ENCODE data around the gene GALNT1.

GALNT1 gene

DNA sequence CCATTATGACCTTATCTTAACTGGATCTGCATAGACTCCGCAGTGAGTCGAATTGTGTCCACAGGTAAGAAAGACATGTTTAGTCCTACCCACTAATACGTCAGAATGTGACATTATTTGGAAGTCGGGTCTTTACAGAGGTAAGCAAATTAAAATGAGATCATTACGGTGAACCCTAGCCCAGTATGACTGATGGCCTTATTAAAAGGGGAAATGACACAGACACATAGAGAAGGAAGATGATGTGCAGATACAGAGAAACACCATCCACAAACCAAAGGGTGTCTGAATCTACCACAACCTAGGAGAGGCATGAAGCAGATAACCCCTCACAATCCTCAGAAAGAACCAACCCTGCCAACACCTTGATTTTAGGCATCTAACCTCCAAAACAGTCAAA, 135.6 kb downstream of the GALNT1 start:
- DNase-seq (ENCODE audit: low read depth): no peak
- no peak overlapping the region for H3K4me3 ChIP-seq (ENCODE audit: low read depth, low read length)
- TF ChIP-seq MYC (IDR thresholded peaks at IDR 0.05; ENCODE audit: low read depth, low read length): no peak
- TF ChIP-seq, protein P1, sequence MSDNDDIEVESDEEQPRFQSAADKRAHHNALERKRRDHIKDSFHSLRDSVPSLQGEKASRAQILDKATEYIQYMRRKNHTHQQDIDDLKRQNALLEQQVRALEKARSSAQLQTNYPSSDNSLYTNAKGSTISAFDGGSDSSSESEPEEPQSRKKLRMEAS (IDR thresholded peaks at IDR 0.05; ENCODE audit: low read depth, low read length): no peak
- TF ChIP-seq, protein P2, sequence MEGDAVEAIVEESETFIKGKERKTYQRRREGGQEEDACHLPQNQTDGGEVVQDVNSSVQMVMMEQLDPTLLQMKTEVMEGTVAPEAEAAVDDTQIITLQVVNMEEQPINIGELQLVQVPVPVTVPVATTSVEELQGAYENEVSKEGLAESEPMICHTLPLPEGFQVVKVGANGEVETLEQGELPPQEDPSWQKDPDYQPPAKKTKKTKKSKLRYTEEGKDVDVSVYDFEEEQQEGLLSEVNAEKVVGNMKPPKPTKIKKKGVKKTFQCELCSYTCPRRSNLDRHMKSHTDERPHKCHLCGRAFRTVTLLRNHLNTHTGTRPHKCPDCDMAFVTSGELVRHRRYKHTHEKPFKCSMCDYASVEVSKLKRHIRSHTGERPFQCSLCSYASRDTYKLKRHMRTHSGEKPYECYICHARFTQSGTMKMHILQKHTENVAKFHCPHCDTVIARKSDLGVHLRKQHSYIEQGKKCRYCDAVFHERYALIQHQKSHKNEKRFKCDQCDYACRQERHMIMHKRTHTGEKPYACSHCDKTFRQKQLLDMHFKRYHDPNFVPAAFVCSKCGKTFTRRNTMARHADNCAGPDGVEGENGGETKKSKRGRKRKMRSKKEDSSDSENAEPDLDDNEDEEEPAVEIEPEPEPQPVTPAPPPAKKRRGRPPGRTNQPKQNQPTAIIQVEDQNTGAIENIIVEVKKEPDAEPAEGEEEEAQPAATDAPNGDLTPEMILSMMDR (IDR thresholded peaks at IDR 0.05; ENCODE audit: low read depth, low read length): no peak
- TF ChIP-seq POLR2A (IDR thresholded peaks at IDR 0.05; ENCODE audit: extremely low read depth, insufficient read length): no peak

DNA sequence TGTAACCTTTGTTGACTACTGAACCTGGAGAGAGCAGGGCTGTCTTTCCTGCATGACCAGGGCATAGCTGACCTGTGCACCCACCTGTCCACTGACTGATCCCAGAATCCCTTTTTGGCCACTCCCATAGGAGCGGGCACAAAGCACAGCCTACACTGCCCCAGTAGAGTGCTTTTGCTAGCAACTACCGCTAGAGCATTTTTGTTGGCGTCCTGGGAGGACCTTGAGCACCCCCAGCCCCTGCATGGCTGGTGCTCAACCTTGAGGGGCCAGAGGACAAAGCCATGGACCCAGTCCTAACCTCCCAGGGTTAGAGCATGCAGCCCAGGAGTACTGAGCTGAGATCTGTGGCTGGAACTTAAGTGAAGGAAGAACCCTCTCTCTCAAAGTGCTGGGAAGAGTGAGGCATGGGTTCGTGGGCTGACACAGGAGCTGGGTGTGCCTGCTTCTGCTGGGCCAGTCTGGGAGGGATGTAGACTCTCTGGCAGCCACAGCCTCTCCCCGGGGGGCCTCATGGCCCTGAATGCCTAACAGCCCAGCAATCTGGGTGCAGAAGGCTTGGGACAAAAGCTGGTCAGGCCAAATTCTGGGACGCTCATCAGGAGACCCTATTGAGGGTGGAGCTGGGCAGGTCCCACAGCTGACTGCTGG, 140.0 kb downstream of the GALNT1 start:
- no peak overlapping the region for H3K4me3 ChIP-seq (ENCODE audit: low read depth, low read length)
- no peak for DNase-seq (ENCODE audit: low read depth)
- TF ChIP-seq MYC (IDR thresholded peaks at IDR 0.05; ENCODE audit: low read depth, low read length) (no peak), POLR2A (IDR thresholded peaks at IDR 0.05; ENCODE audit: extremely low read depth, insufficient read length) (no peak)
- TF ChIP-seq, protein P2 (IDR thresholded peaks at IDR 0.05; ENCODE audit: low read depth, low read length): no peak
- TF ChIP-seq, protein P1 (IDR thresholded peaks at IDR 0.05; ENCODE audit: low read depth, low read length): no peak

DNA sequence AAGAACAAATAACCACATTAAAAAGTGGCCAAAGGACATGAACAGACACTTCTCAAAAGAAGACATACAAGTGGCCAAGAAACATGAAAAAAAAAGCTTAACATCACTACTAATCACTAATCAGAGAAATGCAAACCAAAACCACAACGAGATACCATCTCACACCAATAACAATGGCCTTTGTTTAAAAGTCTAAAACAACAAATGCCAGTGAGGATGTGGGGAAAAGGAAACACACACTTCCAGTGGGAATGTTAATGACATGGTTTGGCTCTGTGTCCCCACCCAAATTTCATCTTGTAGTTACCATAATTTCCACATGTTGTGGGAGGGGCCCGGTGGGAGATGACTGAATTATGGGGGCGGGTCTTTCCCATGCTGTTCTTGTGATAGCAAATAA, 147.1 kb downstream of the GALNT1 start:
- H3K4me3 ChIP-seq (ENCODE audit: low read depth, low read length): no peak overlapping the region
- no peak for DNase-seq (ENCODE audit: low read depth)
- TF ChIP-seq, protein P2 (IDR thresholded peaks at IDR 0.05; ENCODE audit: low read depth, low read length): no peak
- TF ChIP-seq POLR2A (IDR thresholded peaks at IDR 0.05; ENCODE audit: extremely low read depth, insufficient read length) (no peak), MYC (IDR thresholded peaks at IDR 0.05; ENCODE audit: low read depth, low read length) (no peak)
- TF ChIP-seq, protein P1 (IDR thresholded peaks at IDR 0.05; ENCODE audit: low read depth, low read length): no peak

DNA sequence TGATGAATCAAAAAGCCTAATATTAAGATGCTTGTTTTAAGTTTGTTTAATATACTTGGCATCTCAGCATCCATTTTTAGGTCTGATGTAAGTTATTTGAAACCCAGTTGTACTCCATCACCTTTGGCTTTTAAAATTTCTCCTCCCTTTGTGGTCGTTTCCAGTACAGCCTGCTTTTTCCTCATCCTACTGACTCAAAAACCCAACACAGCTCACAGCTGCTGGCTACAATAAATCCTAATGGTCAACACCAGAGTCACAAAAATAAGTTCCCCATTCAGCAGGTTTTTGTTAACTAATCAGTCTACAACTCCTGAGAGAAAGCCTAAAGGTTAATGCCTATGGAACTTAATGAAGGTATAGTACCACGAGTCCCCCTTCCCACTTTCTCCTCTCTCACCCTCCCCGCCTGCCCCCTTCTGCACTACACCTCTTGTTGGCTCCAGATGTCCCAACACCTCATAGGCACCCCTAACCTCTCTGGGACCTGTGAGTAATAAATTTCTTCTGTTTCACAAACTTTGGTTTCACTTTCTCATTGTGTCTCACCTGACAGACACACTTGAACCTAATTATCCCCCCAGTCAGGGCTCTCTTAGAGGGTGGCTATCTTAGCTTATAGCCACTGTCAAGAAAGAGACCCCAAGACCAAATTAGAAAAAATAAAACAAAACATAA, 148.6 kb downstream of the GALNT1 start:
- H3K4me3 ChIP-seq (ENCODE audit: low read depth, low read length): no peak overlapping the region
- TF ChIP-seq, protein P2 (IDR thresholded peaks at IDR 0.05; ENCODE audit: low read depth, low read length): no peak
- TF ChIP-seq, protein P1 (IDR thresholded peaks at IDR 0.05; ENCODE audit: low read depth, low read length): no peak
- no peak for TF ChIP-seq MYC (IDR thresholded peaks at IDR 0.05; ENCODE audit: low read depth, low read length)
- no peak for TF ChIP-seq POLR2A (IDR thresholded peaks at IDR 0.05; ENCODE audit: extremely low read depth, insufficient read length)
- DNase-seq (ENCODE audit: low read depth): no peak

DNA sequence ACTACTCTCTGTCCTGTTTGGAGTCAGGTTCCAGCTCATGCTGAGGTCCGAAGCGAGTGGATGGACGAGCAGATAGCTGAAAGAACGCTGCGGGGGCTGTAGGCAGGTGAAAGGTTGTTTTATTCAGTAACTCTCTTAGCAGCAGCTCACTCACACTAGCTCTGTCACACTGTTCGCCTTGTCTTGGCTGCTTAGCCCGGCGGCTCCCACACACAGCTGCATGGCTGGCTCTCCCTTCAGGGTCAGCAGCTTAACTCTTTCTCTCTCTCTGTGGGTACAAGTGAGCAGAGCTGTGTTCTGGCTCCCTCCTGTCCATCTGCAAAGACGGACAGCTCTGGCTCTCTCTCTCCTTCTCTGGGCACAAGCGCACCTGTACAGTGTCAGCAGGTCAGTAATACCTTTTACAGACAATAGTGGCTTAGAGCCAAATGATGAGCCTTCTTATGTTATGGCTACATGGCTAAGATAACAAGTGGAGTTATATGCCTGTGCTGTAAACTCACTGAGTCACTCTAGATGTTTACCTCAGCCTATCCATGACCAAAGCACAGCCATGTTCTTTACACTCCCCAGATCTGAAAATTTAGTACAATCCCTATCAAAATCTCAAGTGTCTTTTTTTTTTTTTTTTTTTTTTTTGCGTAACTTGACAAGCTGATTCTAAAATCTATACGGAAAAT, 149.3 kb downstream of the GALNT1 start:
- TF ChIP-seq, protein P1 (IDR thresholded peaks at IDR 0.05; ENCODE audit: low read depth, low read length): no peak
- no peak for TF ChIP-seq POLR2A (IDR thresholded peaks at IDR 0.05; ENCODE audit: extremely low read depth, insufficient read length)
- no peak for TF ChIP-seq MYC (IDR thresholded peaks at IDR 0.05; ENCODE audit: low read depth, low read length)
- TF ChIP-seq, protein P2 (IDR thresholded peaks at IDR 0.05; ENCODE audit: low read depth, low read length): no peak
- DNase-seq (ENCODE audit: low read depth): peak; percentile 32
- no peak overlapping the region for H3K4me3 ChIP-seq (ENCODE audit: low read depth, low read length)
